ENCODE data around the gene DIS3. TPM values are rescaled to one million over a fixed set of nuclear protein-coding genes. Genes with fewer than 3 reads are reported as not detected.
A peak's percentile ranks its signal among the peaks of the same experiment; 100 is the strongest.
"Not testable (repeated sequence)": the region's sequence is repeated elsewhere in the genome, so short reads cannot be mapped to it uniquely, and the experiment has no call there.

The DIS3 gene
- total RNA-seq, 1 experiment from 2014 or later, result 37.6 TPM

- CTCF ChIA-PET, result interaction anchor here (0.6 kb wide), 1 partner anchor 85 kb away, joined by 7 read pairs; no protein-coding TSS in a partner anchor
- TF ChIP-seq, protein P1, sequence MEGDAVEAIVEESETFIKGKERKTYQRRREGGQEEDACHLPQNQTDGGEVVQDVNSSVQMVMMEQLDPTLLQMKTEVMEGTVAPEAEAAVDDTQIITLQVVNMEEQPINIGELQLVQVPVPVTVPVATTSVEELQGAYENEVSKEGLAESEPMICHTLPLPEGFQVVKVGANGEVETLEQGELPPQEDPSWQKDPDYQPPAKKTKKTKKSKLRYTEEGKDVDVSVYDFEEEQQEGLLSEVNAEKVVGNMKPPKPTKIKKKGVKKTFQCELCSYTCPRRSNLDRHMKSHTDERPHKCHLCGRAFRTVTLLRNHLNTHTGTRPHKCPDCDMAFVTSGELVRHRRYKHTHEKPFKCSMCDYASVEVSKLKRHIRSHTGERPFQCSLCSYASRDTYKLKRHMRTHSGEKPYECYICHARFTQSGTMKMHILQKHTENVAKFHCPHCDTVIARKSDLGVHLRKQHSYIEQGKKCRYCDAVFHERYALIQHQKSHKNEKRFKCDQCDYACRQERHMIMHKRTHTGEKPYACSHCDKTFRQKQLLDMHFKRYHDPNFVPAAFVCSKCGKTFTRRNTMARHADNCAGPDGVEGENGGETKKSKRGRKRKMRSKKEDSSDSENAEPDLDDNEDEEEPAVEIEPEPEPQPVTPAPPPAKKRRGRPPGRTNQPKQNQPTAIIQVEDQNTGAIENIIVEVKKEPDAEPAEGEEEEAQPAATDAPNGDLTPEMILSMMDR (IDR thresholded peaks at IDR 0.05; ENCODE audit: insufficient read depth in 1 of 2, low read depth in 1 of 2, low read length in 1 of 2, severe bottlenecking in 1 of 2, unreplicated experiment in 1 of 2), result no peak
- H3K9me3 ChIP-seq, result no peaks in the 10 kb centered on the region
- H3K27me3 ChIP-seq (replicated peaks; ENCODE audit: control insufficient read depth, insufficient read depth, low read length), result no peaks in the 10 kb centered on the region
- no peaks in the 10 kb centered on the region; the same call in 1 of the 2 replicates for H3K36me3 ChIP-seq (ENCODE audit: control insufficient read depth, insufficient read depth, low read length)
- peaks cover 7% of the 10 kb centered on the region; the same call in 1 of the 2 replicates for H3K4me1 ChIP-seq
- Mint-ChIP-seq H3K9me3 (ENCODE audit: unreplicated experiment) (no peaks in the 10 kb centered on the region), H3K4me3 (ENCODE audit: unreplicated experiment) (peak overlapping the region; percentile 92), H3K4me1 (ENCODE audit: low read depth, unreplicated experiment) (peaks cover 6% of the 10 kb centered on the region), H3K27me3 (ENCODE audit: insufficient read depth, unreplicated experiment) (no peaks in the 10 kb centered on the region), H3K36me3 (ENCODE audit: insufficient read depth, unreplicated experiment) (peaks cover 35% of the 10 kb centered on the region), H3K27ac (ENCODE audit: unreplicated experiment) (peak overlapping the region; percentile 93)
- POLR2A ChIA-PET, result interaction anchor here (0.6 to 0.7 kb wide), 2 partner anchors 331 to 1177 kb away, joined by 3 read pairs; partner anchors contain the start of gene KLF5
- intact Hi-C loops (cut with micrococcal nuclease; ENCODE audit: unreplicated experiment), result no loop called here
- peak overlapping the region; percentile 100 for H3K4me3 ChIP-seq (ENCODE audit: low read depth, low read length)
- DNase-seq, result no peak
- BruUV-seq (replicated peaks), result no TSS peak
These were observed 53.5 kb downstream of the DIS3 start for GRCh38 chr13:72728290-72728605.

DNA sequence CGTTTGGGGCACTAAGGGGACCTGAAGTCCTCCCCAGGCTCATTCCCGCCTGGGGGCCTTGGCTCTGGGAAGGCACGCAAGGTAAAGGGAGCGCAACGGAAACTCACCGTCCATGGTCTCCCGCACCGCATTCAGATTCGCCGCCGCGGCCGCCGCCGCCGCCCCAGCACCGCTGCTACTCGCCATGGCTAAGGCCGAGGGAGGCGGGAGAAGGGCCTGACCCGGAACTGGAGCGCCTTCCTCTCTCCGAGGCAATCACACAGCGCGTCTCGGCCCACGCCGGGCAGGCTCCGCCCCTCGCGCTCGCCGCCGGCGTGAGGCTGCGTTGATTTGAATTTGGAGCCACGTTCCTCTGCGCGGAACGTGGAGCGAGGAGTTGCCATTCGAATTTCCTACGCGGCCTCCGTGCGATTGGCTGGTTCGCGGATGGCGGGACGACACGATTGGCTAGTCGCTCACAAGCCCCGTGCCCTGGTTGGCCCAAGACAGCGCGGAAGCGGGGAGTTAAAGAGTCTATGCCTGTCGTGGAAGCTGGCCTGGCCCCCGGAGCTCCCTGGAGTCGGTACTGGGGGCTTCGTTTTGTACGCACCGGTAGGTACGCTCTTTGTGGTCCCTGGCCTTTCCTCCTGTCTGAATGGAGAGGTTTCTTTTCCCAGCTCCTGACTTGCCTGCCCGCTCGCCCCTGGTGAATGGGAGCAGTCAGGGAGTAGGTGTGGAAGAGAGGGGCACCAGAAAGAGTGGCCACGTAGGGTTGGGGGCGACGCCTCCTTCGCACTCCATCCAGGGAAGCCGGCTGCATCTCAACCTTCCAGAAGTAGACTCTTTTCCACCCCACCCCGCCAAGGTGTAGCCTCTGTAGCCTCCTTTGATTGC, 54.0 kb downstream of the DIS3 start, which contains the start of the genes BORA and MZT1:
Gene BORA, plus strand, starts transcription at position 507 of the 873 bp plus-strand sequence. CDS start 1,018 bp downstream, outside the sequence.
Gene MZT1, minus strand, starts transcription at position 213 of the 873 bp plus-strand sequence. Its CDS starts 27 bp downstream, at position 186.
- Mint-ChIP-seq H3K36me3 (ENCODE audit: insufficient read depth, unreplicated experiment) (peaks cover 30% of the 10 kb centered on the region), H3K4me3 (ENCODE audit: unreplicated experiment) (peak within 1 kb of the TSS; percentile 92), H3K9me3 (ENCODE audit: unreplicated experiment) (no peaks in the 10 kb centered on the region), H3K4me1 (ENCODE audit: low read depth, unreplicated experiment) (peaks cover 6% of the 10 kb centered on the region), H3K27me3 (ENCODE audit: insufficient read depth, unreplicated experiment) (no peaks in the 10 kb centered on the region), H3K27ac (ENCODE audit: unreplicated experiment) (peak within 1 kb of the TSS; percentile 93)
- ChIA-PET POLR2A (interaction anchor here (0.6 to 0.8 kb wide), 3 partner anchors 13 to 1177 kb away, joined by 3 read pairs; partner anchors contain the start of gene KLF5), CTCF (no interaction called here)
- intact Hi-C loops (cut with micrococcal nuclease; ENCODE audit: unreplicated experiment), result loop anchor here (1.0 kb wide), 1 partner anchor 55 kb away; the partner anchor contains the start of gene PIBF1
- Histone ChIP-seq H3K36me3 (ENCODE audit: control insufficient read depth, insufficient read depth, low read length) (no peaks in the 10 kb centered on the region; the same call in 1 of the 2 replicates), H3K4me3 (ENCODE audit: low read depth, low read length) (peak within 1 kb of the TSS; percentile 100), H3K4me1 (peaks cover 7% of the 10 kb centered on the region; the same call in 1 of the 2 replicates), H3K9me3 (no peaks in the 10 kb centered on the region), H3K27me3 (replicated peaks; ENCODE audit: control insufficient read depth, insufficient read depth, low read length) (no peaks in the 10 kb centered on the region)
- BruUV-seq (replicated peaks), result no TSS peak
- TF ChIP-seq, protein P1 (IDR thresholded peaks at IDR 0.05; ENCODE audit: insufficient read depth in 1 of 2, low read depth in 1 of 2, low read length in 1 of 2, severe bottlenecking in 1 of 2, unreplicated experiment in 1 of 2), result no peak
- peak; percentile 97 to 98 for DNase-seq

DNA sequence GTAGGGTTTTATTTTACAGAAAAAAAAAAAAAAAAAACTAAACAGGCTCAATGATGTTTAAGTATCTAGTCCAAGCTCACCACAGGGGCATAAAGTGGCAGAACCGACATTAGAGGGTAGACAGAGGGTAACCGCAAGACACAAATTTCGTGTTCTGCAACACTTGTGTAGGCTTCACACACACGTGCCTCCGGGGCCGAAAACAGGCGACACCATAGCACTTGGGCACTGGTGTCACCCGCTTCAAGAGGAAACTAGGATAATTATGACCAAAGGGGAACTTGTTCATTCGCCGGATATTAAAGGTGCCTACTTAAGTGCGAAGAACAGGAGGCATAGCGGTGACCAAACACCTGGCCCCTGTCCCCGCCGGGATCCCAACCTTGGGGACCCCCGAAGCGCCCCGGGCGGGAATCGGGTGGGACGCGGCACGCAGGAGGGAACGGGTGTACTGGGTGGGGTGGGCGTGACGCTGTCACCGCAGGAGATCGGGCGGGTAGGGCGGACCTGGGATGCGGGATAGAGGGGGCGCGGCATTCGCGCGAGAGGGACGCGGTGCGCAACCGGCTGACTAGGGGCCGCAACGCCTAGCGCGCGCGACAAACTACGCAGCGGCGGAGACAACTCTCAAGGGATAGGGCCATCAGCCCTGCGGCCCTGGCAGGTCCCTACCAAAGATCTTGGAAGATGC, 54.8 kb downstream of the DIS3 start:
- peak in 1 of 2 experiments; percentile 58 for DNase-seq
- Histone ChIP-seq H3K9me3 (no peaks in the 10 kb centered on the region), H3K4me1 (peaks cover 7% of the 10 kb centered on the region; the same call in 1 of the 2 replicates), H3K36me3 (ENCODE audit: control insufficient read depth, insufficient read depth, low read length) (no peaks in the 10 kb centered on the region; the same call in 1 of the 2 replicates), H3K4me3 (ENCODE audit: low read depth, low read length) (peak overlapping the region; percentile 100), H3K27me3 (replicated peaks; ENCODE audit: control insufficient read depth, insufficient read depth, low read length) (no peaks in the 10 kb centered on the region)
- TF ChIP-seq, protein P1 (IDR thresholded peaks at IDR 0.05; ENCODE audit: insufficient read depth in 1 of 2, low read depth in 1 of 2, low read length in 1 of 2, severe bottlenecking in 1 of 2, unreplicated experiment in 1 of 2), result no peak
- CTCF ChIA-PET, result no interaction called here
- POLR2A ChIA-PET, result no interaction called here
- Mint-ChIP-seq H3K27ac (ENCODE audit: unreplicated experiment) (peak overlapping the region; percentile 93), H3K9me3 (ENCODE audit: unreplicated experiment) (no peaks in the 10 kb centered on the region), H3K27me3 (ENCODE audit: insufficient read depth, unreplicated experiment) (no peaks in the 10 kb centered on the region), H3K4me3 (ENCODE audit: unreplicated experiment) (peak overlapping the region; percentile 92), H3K36me3 (ENCODE audit: insufficient read depth, unreplicated experiment) (peaks cover 32% of the 10 kb centered on the region), H3K4me1 (ENCODE audit: low read depth, unreplicated experiment) (peaks cover 6% of the 10 kb centered on the region)
- BruUV-seq (replicated peaks), result no TSS peak
- intact Hi-C loops (cut with micrococcal nuclease; ENCODE audit: unreplicated experiment), result loop anchor here (1.0 kb wide), 1 partner anchor 55 kb away; the partner anchor contains the start of gene PIBF1

GRCh38 chr13:72726185-72726584, 55.5 kb downstream of the DIS3 start:
- peak overlapping the region; percentile 100 for H3K4me3 ChIP-seq (ENCODE audit: low read depth, low read length)
- intact Hi-C loops (cut with micrococcal nuclease; ENCODE audit: unreplicated experiment); H3K9me3 ChIP-seq; H3K4me1 Mint-ChIP-seq (ENCODE audit: low read depth, unreplicated experiment); H3K4me1 ChIP-seq; POLR2A ChIA-PET; H3K36me3 ChIP-seq (ENCODE audit: control insufficient read depth, insufficient read depth, low read length); H3K27me3 ChIP-seq (replicated peaks; ENCODE audit: control insufficient read depth, insufficient read depth, low read length); CTCF ChIA-PET; DNase-seq; BruUV-seq (replicated peaks); H3K9me3 Mint-ChIP-seq (ENCODE audit: unreplicated experiment); H3K27me3 Mint-ChIP-seq (ENCODE audit: insufficient read depth, unreplicated experiment): not testable (repeated sequence)
- Mint-ChIP-seq H3K4me3 (ENCODE audit: unreplicated experiment) (peak overlapping the region; percentile 92), H3K27ac (ENCODE audit: unreplicated experiment) (peak overlapping the region; percentile 93), H3K36me3 (ENCODE audit: insufficient read depth, unreplicated experiment) (peaks cover 33% of the 10 kb centered on the region)

All from Caco-2 (cell line).